SK-N-SH treated with all-trans-retinoic acid at 6 μM for 48 hours (cell line): ENCODE data around the gene RNASEH2C.

Experiments used
- BACH2 ChIP-seq: fragments of 250-450 bp; sonication (Bioruptor Pico); IDR thresholded peaks from 2 replicates; pipeline ENCODE4 v1.9.0; 2021; ENCODE audit warnings: mild to moderate bottlenecking, borderline replicate concordance
- CREB5 ChIP-seq: fragments of 250-450 bp; sonication (Bioruptor Pico); IDR thresholded peaks from 2 replicates; pipeline ENCODE4 v1.5.1; 2020; ENCODE audit warnings: low read depth, mild to moderate bottlenecking, moderate library complexity
- CSDC2 ChIP-seq: fragments of 250-450 bp; sonication (Bioruptor Pico); IDR thresholded peaks from 2 replicates; pipeline ENCODE4 v1.5.0; 2020; ENCODE audit warnings: mild to moderate bottlenecking, moderate library complexity
- CSRNP3 ChIP-seq: fragments of 250-450 bp; sonication (Bioruptor Pico); IDR thresholded peaks from 2 replicates; pipeline ENCODE4 v1.5.1; 2021; ENCODE audit warnings: mild to moderate bottlenecking, moderate library complexity
- ISL1 ChIP-seq: fragments of 250-450 bp; sonication (Bioruptor Pico); IDR thresholded peaks from 2 replicates; pipeline ENCODE4 v2.1.2; 2022; ENCODE audit warnings: mild to moderate bottlenecking, moderate library complexity
- PATZ1 ChIP-seq: fragments of 250-450 bp; sonication (Bioruptor Pico); IDR thresholded peaks from 2 replicates; pipeline ENCODE4 v1.8.0; 2020; ENCODE audit warnings: mild to moderate bottlenecking, moderate library complexity, borderline replicate concordance
- POU6F1 ChIP-seq: fragments of 250-450 bp; sonication (Bioruptor Pico); IDR thresholded peaks from 2 replicates; pipeline ENCODE4 v1.8.0; 2021; ENCODE audit warnings: low read depth, mild to moderate bottlenecking, moderate library complexity, borderline replicate concordance
- PPARA ChIP-seq: fragments of 250-450 bp; sonication (Bioruptor Pico); IDR thresholded peaks from 2 replicates; pipeline ENCODE4 v1.5.0; 2020; ENCODE audit warnings: mild to moderate bottlenecking, borderline replicate concordance
- TCF4 ChIP-seq: fragments of 250-450 bp; sonication (Bioruptor Pico); IDR thresholded peaks from 2 replicates; pipeline ENCODE4 v1.8.0; 2021; ENCODE audit warnings: mild to moderate bottlenecking, moderate library complexity, borderline replicate concordance
- ZFP3 ChIP-seq: fragments of 250-450 bp; sonication (Bioruptor Pico); IDR thresholded peaks from 2 replicates; pipeline ENCODE4 v1.5.0; 2020; ENCODE audit warnings: mild to moderate bottlenecking, moderate library complexity
- ZNF565 ChIP-seq: fragments of 450-650 bp; formaldehyde crosslinking; conservative IDR thresholded peaks from 2 replicates; pipeline ENCODE4 v1.5.0; 2020; ENCODE audit warnings: low read depth, mild to moderate bottlenecking, moderate library complexity
- ZNF70 ChIP-seq: fragments of 450-650 bp; formaldehyde crosslinking; IDR thresholded peaks from 2 replicates; pipeline ENCODE4 v1.5.0; 2020; ENCODE audit warnings: mild to moderate bottlenecking, moderate library complexity

- TF ChIP-seq POU6F1 (CRISPR knock-in tag) (no peak), ZFP3 (CRISPR knock-in tag) (no peak), ISL1 (CRISPR knock-in tag) (no peak), PATZ1 (CRISPR knock-in tag) (no peak), CREB5 (no peak), BACH2 (no peak), PPARA (no peak), TCF4 (CRISPR knock-in tag) (no peak), ZNF70 (no peak), ZNF565 (CRISPR knock-in tag) (no peak), CSDC2 (CRISPR knock-in tag) (no peak), CSRNP3 (CRISPR knock-in tag) (no peak)
These were observed 16.8 kb downstream of the RNASEH2C start for GRCh38 chr11:65703846-65704245.
